ENCODE measurements around the gene LRRC28. TPM values are rescaled to one million over a fixed set of nuclear protein-coding genes. Genes with fewer than 3 reads are reported as not detected.

The LRRC28 gene
- total RNA-seq (2014; rRNA removed; shearing (Covaris generic)), result 7.9 and 24.8 TPM in 2 replicates

DNA sequence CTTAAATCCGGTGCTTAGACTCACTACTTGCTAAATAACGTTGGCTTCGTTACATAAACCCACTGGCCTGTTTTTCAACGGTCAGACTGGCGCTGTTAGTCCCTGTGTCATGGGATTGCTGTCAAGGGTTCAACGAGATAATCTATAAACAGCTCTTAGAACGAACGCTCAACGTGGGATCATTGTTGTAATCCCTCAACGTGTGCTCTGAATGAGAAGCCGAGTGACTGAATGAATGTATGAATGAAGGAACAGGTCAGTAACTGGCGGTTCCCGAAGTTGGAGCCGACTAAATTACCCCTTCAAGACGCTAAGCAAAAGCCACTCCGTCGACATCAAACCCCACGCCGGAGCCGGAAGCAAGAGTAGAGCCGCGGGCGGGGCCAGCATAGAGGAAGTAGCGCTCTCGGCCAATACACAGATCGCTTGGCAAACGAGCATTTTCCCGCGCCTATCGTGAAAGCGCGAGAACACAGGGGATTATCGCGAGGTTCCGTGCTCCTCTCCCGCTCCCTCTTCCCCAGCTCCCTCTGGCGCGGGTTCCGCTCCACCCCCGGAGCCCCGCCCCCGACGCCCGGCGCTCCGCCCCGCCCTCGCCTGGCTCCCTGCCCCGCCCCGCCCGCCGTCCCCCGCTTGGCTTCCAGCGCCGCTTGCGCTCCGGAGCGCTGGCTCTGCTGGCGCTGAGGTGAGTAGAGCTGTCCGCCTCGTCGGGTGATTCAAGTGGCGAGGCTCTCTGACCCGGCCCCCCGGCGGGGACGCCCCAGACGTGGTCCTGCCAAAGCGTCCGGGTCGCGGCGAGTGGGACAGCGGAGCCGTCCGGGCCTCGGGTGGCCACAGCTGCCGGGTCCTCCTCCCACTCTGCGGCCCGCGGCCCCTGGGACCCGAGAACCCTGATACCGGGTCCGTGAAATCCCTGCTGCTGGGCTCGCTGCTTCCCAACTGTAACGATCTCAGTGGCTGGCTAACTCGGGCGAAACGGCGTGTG lies at the start of gene LRRC28:
LRRC28 (plus strand) TSS at position 625 of the 985 bp plus-strand sequence. CDS start 4,477 bp downstream, outside the sequence.
- peak; percentile 97 to 99 for DNase-seq (ENCODE audit: low read depth in 1 of 2, low spot score in 2 of 2)
- Histone ChIP-seq H3K9me3 (replicated peaks) (no peaks in the 10 kb centered on the region), H3K27me3 (replicated peaks) (no peaks in the 10 kb centered on the region), H3K4me1 (replicated peaks) (peaks cover 10% of the 10 kb centered on the region; the same call in 1 of the 2 replicates), H3K4me3 (peak within 1 kb of the TSS; percentile 78), H3K27ac (peak within 1 kb of the TSS; percentile 91), H3K36me3 (0 out of 2 replicates have a peak, but pooled peaks cover 3% of the 10 kb centered on the region)

DNA sequence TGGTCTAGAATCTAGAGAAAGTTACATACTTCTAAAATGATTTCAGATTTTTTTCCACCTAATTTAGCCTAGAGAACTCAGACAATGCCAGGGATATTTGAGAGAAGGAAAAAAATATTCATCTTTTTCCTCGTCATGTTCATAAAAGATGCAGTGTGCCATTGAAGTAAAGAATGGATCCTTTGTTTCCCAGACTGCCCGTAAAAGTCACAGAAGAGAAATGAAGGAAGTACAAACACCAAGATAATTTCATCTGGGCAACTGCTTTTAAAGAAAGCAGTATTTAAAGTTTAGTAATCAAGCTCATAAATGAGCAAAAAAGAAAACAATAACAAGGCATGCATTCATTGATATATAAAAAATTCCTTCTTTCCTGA lies 49.1 kb upstream of the LRRC28 start:
- no peak for DNase-seq (ENCODE audit: low read depth in 1 of 2, low spot score in 2 of 2)
- Histone ChIP-seq H3K9me3 (replicated peaks) (no peaks in the 10 kb centered on the region), H3K27me3 (replicated peaks) (no peaks in the 10 kb centered on the region), H3K27ac (no peak overlapping the region), H3K4me3 (no peak overlapping the region), H3K36me3 (peaks cover 33% of the 10 kb centered on the region), H3K4me1 (replicated peaks) (peaks cover 6% of the 10 kb centered on the region)

DNA sequence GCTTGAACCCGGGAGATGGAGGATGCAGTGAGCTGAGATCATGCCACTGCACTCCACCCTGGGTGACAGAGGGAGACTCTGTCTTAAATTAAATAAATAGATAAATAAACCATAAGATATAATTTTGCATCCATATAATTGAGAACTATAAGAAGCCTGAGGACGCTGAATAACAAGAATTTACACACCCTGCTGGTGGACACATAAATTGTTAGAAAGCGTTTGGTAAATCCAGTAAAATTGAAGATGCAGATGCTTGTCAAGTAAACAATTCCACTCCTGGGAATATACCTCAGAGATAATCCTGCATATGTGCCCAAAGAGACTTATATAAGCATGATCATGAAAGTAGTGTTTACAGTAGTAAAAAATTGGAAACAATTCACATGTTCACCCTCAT lies 43.6 kb upstream of the LRRC28 start:
- H3K9me3 ChIP-seq (replicated peaks), result no peaks in the 10 kb centered on the region
- H3K4me3 ChIP-seq, result no peak overlapping the region
- peaks cover 22% of the 10 kb centered on the region for H3K36me3 ChIP-seq
- no peaks in the 10 kb centered on the region for H3K27me3 ChIP-seq (replicated peaks)
- DNase-seq (ENCODE audit: low read depth in 1 of 2, low spot score in 2 of 2), result no peak
- no peak overlapping the region for H3K27ac ChIP-seq
- peaks cover 24% of the 10 kb centered on the region for H3K4me1 ChIP-seq (replicated peaks)

DNA sequence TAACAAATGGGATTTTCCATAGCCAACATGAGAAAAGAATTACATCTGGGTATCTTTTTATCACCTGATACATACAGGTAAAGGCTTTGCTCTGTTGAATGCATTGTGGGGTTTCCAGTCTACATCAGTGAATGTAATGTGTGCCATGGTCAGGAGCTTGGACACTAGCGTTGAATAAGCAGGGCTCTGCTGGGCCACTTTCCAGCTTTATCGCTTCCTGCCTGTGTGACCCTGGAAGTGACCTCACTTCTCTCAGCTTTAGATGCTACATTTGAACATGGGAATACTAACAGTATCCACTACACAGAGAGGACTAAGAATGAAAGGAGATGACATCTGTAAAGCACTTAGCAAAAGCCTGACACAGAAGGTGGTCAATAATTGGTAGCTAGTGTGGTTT lies 42.0 kb upstream of the LRRC28 start:
- peaks cover 32% of the 10 kb centered on the region for H3K4me1 ChIP-seq (replicated peaks)
- no peaks in the 10 kb centered on the region for H3K9me3 ChIP-seq (replicated peaks)
- H3K27ac ChIP-seq, result no peak overlapping the region
- no peak overlapping the region for H3K4me3 ChIP-seq
- no peak for DNase-seq (ENCODE audit: low read depth in 1 of 2, low spot score in 2 of 2)
- peaks cover 22% of the 10 kb centered on the region for H3K36me3 ChIP-seq
- no peaks in the 10 kb centered on the region for H3K27me3 ChIP-seq (replicated peaks)

DNA sequence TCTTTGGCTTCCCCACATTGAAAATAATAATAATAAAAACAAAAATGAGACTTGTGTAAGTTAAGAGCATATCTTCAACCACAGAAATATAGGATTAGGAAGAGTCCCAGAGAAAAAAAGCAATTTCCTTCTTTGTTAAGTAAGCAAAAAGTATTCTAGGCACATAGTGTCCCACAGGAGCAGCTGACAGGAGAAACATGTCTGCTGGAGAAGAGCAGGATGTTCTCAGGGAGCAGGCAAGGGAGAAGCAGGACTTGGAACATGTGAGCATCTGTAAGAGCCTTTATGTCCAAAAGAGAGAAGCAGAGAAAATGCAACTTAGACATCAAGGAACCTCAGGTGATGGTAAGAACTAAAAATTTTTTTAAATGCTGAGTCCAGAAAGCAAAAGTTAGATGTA lies 40.9 kb upstream of the LRRC28 start:
- Histone ChIP-seq H3K4me3 (no peak overlapping the region), H3K36me3 (peaks cover 22% of the 10 kb centered on the region), H3K27ac (peak overlapping the region; percentile 94), H3K9me3 (replicated peaks) (no peaks in the 10 kb centered on the region), H3K4me1 (replicated peaks) (peaks cover 32% of the 10 kb centered on the region), H3K27me3 (replicated peaks) (no peaks in the 10 kb centered on the region)
- no peak for DNase-seq (ENCODE audit: low read depth in 1 of 2, low spot score in 2 of 2)

DNA sequence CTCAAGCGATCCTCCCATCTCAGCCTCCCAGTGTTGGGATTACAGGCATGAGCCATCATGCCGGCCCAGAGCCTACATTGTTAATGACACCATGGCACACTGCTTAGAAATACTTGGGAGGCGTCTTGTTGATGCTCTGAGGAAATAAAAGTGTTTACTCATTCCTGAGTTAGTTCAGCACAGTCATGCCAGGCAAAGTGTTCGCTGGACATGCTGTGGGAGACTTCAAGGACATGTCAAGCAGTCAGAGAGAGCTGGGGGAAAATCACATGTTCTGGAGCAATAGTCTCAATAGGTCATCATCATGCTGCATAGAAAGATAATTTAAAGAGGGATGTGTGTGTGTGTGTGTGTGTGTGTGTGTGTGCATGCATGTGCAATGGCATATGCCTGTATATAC lies 39.4 kb upstream of the LRRC28 start:
- H3K27ac ChIP-seq, result peak overlapping the region; percentile 94

GRCh38 chr15:99212406-99212805 lies 38.9 kb upstream of the LRRC28 start:
- Histone ChIP-seq H3K27ac (peak overlapping the region; percentile 94), H3K4me3 (no peak overlapping the region), H3K9me3 (replicated peaks) (no peaks in the 10 kb centered on the region), H3K27me3 (replicated peaks) (no peaks in the 10 kb centered on the region), H3K4me1 (replicated peaks) (peaks cover 32% of the 10 kb centered on the region), H3K36me3 (peaks cover 13% of the 10 kb centered on the region)
- DNase-seq (ENCODE audit: low read depth in 1 of 2, low spot score in 2 of 2), result peak; percentile 83 to 88

More for the DNA sequence above, 39.4 kb upstream of the LRRC28 start:
- Histone ChIP-seq H3K4me1 (replicated peaks) (peaks cover 32% of the 10 kb centered on the region), H3K36me3 (peaks cover 13% of the 10 kb centered on the region), H3K4me3 (no peak overlapping the region), H3K9me3 (replicated peaks) (no peaks in the 10 kb centered on the region), H3K27me3 (replicated peaks) (no peaks in the 10 kb centered on the region)
- DNase-seq (ENCODE audit: low read depth in 1 of 2, low spot score in 2 of 2), result peak; percentile 86 to 89

- H3K27ac ChIP-seq, result peak overlapping the region; percentile 94
- no peaks in the 10 kb centered on the region; the same call in 1 of the 2 replicates for H3K9me3 ChIP-seq (replicated peaks)
- H3K27me3 ChIP-seq (replicated peaks), result no peaks in the 10 kb centered on the region
- H3K4me3 ChIP-seq, result no peak overlapping the region
- peaks cover 21% of the 10 kb centered on the region for H3K36me3 ChIP-seq
- H3K4me1 ChIP-seq (replicated peaks), result peaks cover 32% of the 10 kb centered on the region
- DNase-seq (ENCODE audit: low read depth in 1 of 2, low spot score in 2 of 2), result peak; percentile 74 to 78
Observed at GRCh38 chr15:99213187-99213811, 38.0 kb upstream of the LRRC28 start.

DNA sequence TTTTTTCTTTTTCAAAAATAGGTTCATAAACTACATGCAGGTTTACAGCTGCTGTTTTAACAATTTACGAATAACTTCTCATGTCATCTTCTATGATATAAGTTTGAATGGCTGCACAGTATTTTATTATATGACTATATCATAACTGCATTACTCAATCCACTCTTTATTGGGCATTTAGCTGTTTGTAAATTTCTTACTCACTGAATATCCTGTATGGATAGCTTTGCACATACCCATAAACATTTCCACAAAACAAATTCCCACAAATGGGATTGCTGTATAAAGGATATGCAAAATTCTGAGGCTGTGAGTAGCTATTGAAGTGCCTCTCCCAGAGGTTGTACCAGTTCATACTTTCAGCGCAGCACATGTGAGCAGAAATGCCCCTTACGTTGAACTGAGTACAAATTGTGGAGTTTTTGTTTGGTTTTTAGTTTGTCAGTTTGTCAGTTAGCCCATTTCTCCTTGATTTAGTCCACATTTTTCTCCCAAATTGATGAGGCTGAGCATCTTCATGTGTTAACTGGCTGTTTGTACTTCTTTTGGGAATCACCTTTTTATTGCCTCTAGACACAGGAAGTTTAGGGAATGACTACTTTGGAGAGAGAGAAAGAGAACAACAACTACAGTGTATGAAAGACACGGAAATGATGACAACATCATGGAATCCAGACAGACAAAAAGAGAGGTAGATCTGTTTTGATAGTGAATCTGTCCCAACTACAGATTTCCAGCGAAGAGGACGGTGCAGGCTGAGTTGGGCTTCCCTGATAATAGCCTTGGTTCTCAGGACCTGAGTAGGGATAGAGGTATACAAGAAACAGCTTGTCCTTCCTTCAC lies 26.7 kb upstream of the LRRC28 start:
- peaks cover 77% of the 10 kb centered on the region for H3K36me3 ChIP-seq
- H3K9me3 ChIP-seq (replicated peaks), result no peaks in the 10 kb centered on the region
- no peak overlapping the region for H3K4me3 ChIP-seq
- H3K4me1 ChIP-seq (replicated peaks), result peaks cover 11% of the 10 kb centered on the region
- DNase-seq (ENCODE audit: low read depth in 1 of 2, low spot score in 2 of 2), result no peak
- no peak overlapping the region for H3K27ac ChIP-seq
- no peaks in the 10 kb centered on the region for H3K27me3 ChIP-seq (replicated peaks)

DNA sequence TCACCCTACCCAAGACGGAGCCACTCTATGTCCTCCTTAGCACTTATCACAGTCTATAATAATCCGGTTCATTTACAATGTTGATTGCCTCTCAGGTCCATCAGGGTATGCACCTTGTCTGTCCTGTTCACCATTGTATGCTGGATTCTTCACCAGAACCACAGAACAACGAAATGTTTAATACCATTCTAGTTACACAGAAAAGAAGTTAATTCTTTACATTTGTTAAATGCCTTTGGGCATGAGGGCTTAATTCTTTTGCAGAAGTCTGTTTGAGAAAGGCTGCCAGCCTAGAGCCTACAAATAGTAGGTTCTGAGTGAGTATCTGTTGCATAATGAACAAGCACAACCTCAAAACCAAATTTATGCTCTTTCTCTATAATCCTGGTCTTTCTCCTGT lies 24.5 kb upstream of the LRRC28 start:
- H3K9me3 ChIP-seq (replicated peaks), result no peaks in the 10 kb centered on the region
- no peak overlapping the region for H3K4me3 ChIP-seq
- H3K27ac ChIP-seq, result no peak overlapping the region
- peaks cover 55% of the 10 kb centered on the region for H3K36me3 ChIP-seq
- DNase-seq (ENCODE audit: low read depth in 1 of 2, low spot score in 2 of 2), result no peak
- H3K4me1 ChIP-seq (replicated peaks), result peaks cover 11% of the 10 kb centered on the region
- no peaks in the 10 kb centered on the region for H3K27me3 ChIP-seq (replicated peaks)

DNA sequence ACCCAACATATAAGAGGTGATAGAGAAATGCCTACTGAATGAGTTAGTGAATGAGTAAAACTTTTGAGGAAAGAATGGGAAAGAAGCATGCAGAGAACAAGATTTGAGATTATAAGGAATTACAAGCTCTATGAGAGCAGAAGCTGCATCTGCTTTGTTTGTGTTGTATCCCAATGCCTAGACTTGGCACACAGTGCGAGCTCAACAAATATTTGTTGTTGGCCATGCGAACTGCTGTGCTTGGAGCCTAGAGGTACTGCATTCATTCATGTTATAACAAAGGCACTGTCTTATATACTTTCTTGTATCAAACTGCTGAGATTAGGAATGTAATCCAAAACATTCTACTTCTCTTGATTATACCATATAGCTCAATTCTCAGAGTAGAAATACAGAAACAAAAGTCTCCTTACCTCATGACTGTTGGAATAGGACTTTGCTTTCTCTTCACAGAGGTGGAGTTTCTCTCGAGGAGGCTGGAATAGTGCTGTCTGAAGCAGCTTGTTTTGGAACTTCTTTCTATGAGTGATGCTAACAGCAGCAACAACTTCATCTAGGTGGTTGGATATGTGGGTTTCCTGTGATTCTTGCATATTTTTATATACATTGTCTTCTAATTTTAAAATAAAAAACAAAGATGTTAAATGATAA lies 23.0 kb upstream of the LRRC28 start:
- DNase-seq (ENCODE audit: low read depth in 1 of 2, low spot score in 2 of 2), result no peak
- H3K9me3 ChIP-seq (replicated peaks), result no peaks in the 10 kb centered on the region
- peaks cover 11% of the 10 kb centered on the region for H3K4me1 ChIP-seq (replicated peaks)
- H3K27ac ChIP-seq, result no peak overlapping the region
- no peak overlapping the region for H3K4me3 ChIP-seq
- no peaks in the 10 kb centered on the region for H3K27me3 ChIP-seq (replicated peaks)
- peaks cover 47% of the 10 kb centered on the region for H3K36me3 ChIP-seq

GRCh38 chr15:99230867-99231266 lies 20.4 kb upstream of the LRRC28 start:
- Histone ChIP-seq H3K9me3 (replicated peaks) (no peaks in the 10 kb centered on the region), H3K36me3 (peaks cover 31% of the 10 kb centered on the region)

GRCh38 chr15:99232740-99233139 lies 18.5 kb upstream of the LRRC28 start:
- H3K36me3 ChIP-seq, result peaks cover 20% of the 10 kb centered on the region
- no peaks in the 10 kb centered on the region for H3K9me3 ChIP-seq (replicated peaks)
- H3K4me3 ChIP-seq, result no peak overlapping the region
- no peaks in the 10 kb centered on the region for H3K27me3 ChIP-seq (replicated peaks)
- no peak for DNase-seq (ENCODE audit: low read depth in 1 of 2, low spot score in 2 of 2)
- no peak overlapping the region for H3K27ac ChIP-seq
- no peaks in the 10 kb centered on the region for H3K4me1 ChIP-seq (replicated peaks)

More at GRCh38 chr15:99230867-99231266, 20.4 kb upstream of the LRRC28 start:
- H3K4me1 ChIP-seq (replicated peaks), result no peaks in the 10 kb centered on the region
- no peak overlapping the region for H3K27ac ChIP-seq
- H3K4me3 ChIP-seq, result no peak overlapping the region
- H3K27me3 ChIP-seq (replicated peaks), result no peaks in the 10 kb centered on the region
- no peak for DNase-seq (ENCODE audit: low read depth in 1 of 2, low spot score in 2 of 2)
